GM19397 (cell line): ENCODE results near the gene PPP3CA.

ENCODE experiments used
- ATAC-seq: cut with Tn5 transposase; IDR thresholded peaks from one replicate; pipeline ENCODE4 v1.9.1; 2021; ENCODE audit warnings: mild to moderate bottlenecking, moderate library complexity; ENCODE audit not compliant: unreplicated experiment

The PPP3CA gene

GRCh38 chr4:101289306-101289705 is 58.0 kb downstream of the PPP3CA start:
- no peak for ATAC-seq

- ATAC-seq = no peak
Observed at GRCh38 chr4:101288365-101289145, 58.8 kb downstream of the PPP3CA start.

DNA sequence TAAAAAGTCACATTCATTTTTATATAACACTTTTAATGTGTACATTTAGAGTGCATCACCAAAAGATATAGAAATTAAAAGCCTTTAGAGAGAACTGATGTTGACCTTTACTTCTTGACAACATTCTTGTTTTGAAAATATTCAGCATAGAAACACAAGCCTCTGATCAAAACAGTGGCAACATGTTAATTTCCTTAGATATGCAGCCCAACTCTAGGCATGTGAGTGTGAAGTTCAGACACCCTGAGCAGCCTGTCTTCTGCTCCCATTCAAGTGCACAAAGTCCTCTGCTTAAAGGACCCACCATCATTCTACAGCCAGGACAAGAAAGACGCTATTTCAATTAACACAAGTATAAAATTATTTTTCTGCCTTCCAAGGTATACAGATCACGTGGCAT is 60.0 kb downstream of the PPP3CA start:
- no peak for ATAC-seq

DNA sequence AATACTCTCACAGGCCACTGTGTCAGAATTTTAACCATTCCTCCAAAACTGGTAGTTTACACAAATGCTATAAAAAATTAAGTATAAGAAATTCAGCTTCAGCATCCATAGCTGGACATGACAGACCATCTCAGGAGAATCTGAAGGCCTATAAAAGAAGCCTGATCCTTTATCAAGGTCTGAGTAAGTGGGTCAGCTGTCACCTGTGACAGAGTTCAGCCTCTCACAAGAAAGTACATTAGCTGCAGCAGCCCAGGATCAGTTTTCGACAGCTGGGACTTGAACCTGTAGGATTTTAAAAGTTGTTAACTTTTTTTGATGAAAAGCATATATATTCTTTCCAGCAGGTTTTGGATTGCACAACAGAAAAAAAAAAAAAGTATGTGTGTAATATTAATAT is 60.7 kb downstream of the PPP3CA start:
- ATAC-seq = no peak

- ATAC-seq = no peak
Observed at GRCh38 chr4:101285985-101286384, 61.3 kb downstream of the PPP3CA start.

DNA sequence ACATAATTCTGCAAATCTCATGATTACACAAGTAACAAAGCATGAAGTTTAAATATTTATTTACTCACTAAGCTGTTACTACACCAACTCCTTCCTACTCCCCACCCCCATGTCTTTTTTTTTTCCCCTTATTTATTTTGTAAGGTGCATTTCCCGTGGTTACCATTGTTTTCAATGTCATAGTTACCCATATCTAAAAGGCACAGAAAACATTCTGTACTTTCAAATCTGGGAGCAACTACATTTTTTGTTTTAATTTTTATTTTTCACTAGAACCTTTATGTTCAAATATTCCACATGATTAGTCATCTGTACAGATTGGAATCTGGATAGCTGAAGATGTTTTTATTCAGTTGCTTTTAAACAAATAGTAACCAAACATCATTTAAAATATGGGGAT is 62.8 kb downstream of the PPP3CA start:
- ATAC-seq = no peak

- ATAC-seq = no peak
Observed at GRCh38 chr4:101283434-101283833, 63.9 kb downstream of the PPP3CA start.

- no peak for ATAC-seq
Observed at GRCh38 chr4:101282076-101282844, 65.1 kb downstream of the PPP3CA start.

GRCh38 chr4:101280866-101281600 is 66.3 kb downstream of the PPP3CA start:
- ATAC-seq = no peak

DNA sequence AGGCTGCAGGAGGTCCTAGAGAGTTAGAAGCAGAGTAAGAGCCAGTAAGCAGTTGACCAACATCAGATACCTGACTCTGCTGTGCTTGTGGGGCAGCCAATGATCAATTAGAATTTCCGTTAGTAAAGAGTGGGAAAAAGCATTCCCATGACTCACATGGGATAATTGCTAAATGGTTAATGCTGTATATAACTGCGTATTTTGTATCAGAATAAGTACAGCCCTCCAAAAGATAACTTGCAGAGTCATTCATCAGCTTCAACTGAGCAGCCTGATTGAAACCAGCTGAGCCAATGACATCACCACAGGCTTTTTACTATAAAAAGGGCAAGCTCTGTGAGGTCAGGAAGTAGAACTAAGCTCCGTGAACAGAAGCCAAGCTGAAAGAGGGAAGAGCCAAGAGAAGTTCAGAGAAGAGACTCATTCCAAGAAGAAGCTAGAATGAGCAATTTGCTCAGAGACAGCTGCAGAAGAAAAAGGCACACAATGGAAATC is 67.9 kb downstream of the PPP3CA start:
- ATAC-seq = peak; percentile 61

- no peak for ATAC-seq
Observed at GRCh38 chr4:101277671-101278070, 69.7 kb downstream of the PPP3CA start.

DNA sequence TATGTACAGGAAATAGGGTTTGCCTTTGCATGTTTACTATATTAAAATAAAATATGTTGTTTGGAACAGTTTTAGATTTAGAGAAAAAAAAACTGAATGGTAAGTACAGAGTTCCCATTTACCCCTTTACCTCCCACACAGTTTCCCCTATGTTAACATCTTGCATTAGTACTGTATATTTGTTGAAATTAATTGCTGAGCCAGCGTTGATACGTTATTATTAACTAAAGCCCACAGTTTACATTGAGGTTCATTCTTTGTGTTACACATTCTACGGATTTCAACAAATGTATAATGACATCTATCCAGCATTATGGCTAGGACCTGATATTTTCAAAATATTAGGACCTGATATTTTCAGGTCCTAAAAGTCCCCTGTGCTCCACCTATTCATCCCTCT is 70.7 kb downstream of the PPP3CA start:
- no peak for ATAC-seq

GRCh38 chr4:101274888-101275752 is 72.2 kb downstream of the PPP3CA start:
- ATAC-seq = peak; percentile 68

DNA sequence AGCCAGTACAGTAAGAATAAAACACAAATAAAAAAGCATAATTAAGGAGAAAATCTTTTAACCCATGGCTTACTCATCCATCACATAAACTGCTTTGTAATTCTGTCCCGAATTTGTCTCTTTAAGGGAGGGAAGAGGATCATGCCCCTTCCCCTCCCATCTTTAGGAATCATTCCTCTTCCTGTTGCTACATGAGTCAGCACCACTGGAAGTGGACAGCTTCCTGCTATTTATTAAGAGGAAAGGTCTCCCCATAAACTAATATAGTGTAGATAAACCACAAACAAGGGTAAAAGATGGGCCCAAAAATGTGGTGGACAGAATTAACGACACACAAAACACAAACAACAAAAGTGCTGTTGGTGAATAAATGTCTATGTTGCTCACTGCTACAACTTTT is 75.8 kb downstream of the PPP3CA start:
- no peak for ATAC-seq

DNA sequence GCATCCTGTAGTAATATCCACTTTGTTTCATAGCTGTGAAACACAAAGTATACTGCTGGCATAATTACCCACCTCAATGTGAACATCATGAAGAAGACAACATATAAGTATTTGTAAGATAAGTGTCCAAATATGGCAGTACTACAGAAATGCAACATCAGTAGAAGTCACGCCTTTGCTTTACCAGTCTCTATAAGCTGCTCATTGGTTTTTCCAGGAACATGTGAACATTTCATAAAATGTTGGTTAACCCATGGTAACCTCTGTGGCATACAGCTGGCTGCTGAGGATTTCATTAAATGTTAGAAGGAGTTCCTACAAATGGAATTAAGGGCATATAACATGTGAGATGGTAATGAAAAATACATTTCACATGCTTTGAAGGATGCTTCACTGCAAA is 77.6 kb downstream of the PPP3CA start:
- no peak for ATAC-seq

DNA sequence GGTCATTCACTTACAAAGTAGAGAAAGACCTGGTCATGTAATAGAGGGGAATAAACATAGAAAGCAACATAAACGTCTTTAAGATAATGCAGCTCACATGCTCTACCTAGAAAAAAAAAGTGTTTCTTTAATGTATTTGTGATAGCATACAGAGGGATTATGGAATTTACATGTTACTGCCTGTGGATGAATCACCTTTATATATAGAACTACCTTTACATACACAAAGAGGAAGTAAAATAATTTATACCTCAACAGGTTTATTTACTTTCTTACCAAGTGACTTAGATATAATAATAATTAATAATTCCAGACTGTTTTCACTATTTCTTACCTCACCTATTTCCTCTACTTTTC is 81.5 kb downstream of the PPP3CA start:
- ATAC-seq = no peak

GRCh38 chr4:101264993-101265815 is 82.1 kb downstream of the PPP3CA start:
- ATAC-seq = no peak

GRCh38 chr4:101264512-101264911 is 82.8 kb downstream of the PPP3CA start:
- no peak for ATAC-seq

- peak; percentile 81 for ATAC-seq
Observed at GRCh38 chr4:101262683-101263082, 84.6 kb downstream of the PPP3CA start.

- ATAC-seq = no peak
Observed at GRCh38 chr4:101259876-101260275, 87.5 kb downstream of the PPP3CA start.
